Loucy (cell line): ENCODE results near the gene NOTCH1.

ENCODE experiments used
- CTCF ChIP-seq: fragments of 200-600 bp; sonication (generic); conservative IDR thresholded peaks from 2 replicates; pipeline ENCODE4 v1.5.1; 2014; ENCODE audit warnings: mild to moderate bottlenecking, antibody characterized with exemption, low read length
- EZH2phosphoT487 ChIP-seq: fragments of 200-600 bp; IDR thresholded peaks from 2 replicates; pipeline ENCODE4 v1.6.1; 2018; ENCODE audit warnings: antibody characterized with exemption, mild to moderate bottlenecking, moderate library complexity, borderline replicate concordance

- TF ChIP-seq CTCF (no peak), EZH2phosphoT487 (no peak)
Measured at GRCh38 chr9:136561779-136562178, 15.9 kb upstream of the NOTCH1 start.
